Astrocyte (in vitro differentiated cells and primary cell): ENCODE data around the gene ARHGAP19.

Experiments
- EZH2 ChIP-seq: IDR thresholded peaks from 2 replicates; pipeline ENCODE4 v1.6.1; 2012; ENCODE audit warnings: mild to moderate bottlenecking, low read length, inconsistent platforms; ENCODE audit not compliant: insufficient read depth
- TF ChIP-seq, protein P1 (sequence below): IDR thresholded peaks from 2 replicates; pipeline ENCODE4 v1.5.1; 2011; ENCODE audit warnings: low read depth, mild to moderate bottlenecking, inconsistent platforms, low read length, moderate library complexity; ENCODE audit not compliant: insufficient read depth

DNA sequence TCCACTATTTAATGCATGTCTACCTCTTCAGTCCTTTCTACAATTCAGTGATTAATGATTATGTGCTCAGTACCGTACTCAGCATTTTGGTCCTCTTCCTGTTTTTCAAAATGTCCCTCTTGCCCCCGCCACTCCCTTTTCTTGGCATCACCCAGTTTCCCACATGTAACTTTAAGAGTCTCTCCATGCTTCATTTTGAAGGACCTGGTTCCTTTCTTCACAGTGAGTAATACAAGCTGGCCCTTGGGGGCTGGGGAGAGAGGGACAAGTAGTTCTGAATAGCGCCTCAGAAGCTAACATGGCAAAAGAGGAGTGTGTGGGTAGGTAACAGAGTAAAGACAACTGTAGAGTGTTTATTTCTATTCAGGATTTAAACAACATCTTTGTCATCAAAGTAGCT is 72.1 kb downstream of the ARHGAP19 start:
- TF ChIP-seq, protein P1, sequence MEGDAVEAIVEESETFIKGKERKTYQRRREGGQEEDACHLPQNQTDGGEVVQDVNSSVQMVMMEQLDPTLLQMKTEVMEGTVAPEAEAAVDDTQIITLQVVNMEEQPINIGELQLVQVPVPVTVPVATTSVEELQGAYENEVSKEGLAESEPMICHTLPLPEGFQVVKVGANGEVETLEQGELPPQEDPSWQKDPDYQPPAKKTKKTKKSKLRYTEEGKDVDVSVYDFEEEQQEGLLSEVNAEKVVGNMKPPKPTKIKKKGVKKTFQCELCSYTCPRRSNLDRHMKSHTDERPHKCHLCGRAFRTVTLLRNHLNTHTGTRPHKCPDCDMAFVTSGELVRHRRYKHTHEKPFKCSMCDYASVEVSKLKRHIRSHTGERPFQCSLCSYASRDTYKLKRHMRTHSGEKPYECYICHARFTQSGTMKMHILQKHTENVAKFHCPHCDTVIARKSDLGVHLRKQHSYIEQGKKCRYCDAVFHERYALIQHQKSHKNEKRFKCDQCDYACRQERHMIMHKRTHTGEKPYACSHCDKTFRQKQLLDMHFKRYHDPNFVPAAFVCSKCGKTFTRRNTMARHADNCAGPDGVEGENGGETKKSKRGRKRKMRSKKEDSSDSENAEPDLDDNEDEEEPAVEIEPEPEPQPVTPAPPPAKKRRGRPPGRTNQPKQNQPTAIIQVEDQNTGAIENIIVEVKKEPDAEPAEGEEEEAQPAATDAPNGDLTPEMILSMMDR, result no peak
- no peak for TF ChIP-seq EZH2
